Spleen (tissue), 11 donors: Measurements from ENCODE around the gene DUSP5. TPM values are rescaled to one million over a fixed set of nuclear protein-coding genes. Genes with fewer than 3 reads are reported as not detected.
"Not testable (repeated sequence)": the region's sequence is repeated elsewhere in the genome, so short reads cannot be mapped to it uniquely, and the experiment has no call there.

Experiments used
- DNase-seq: peaks from one replicate; pipeline ENCODE4 v3.0.0-alpha.2; 2020
- H3K27ac ChIP-seq, 8 donors: fragments of 200-600 bp; sonication (generic) in 7 of 8; 1 replicate in 4 of 8; 2 replicates in 4 of 8; pipeline versions ENCODE4 v1.5.0 to v1.8.0; 2016 to 2021; ENCODE audit warnings: inconsistent platforms in 4 of 8, mild to moderate bottlenecking in 4 of 8, moderate library complexity in 1 of 8
- H3K27me3 ChIP-seq, 7 donors: fragments of 200-600 bp; sonication (generic) in 6 of 7; replicated peaks in 1 of 7; 1 replicate in 4 of 7; 2 replicates in 3 of 7; pipeline versions ENCODE4 v1.5.0 to v1.8.0; 2016 to 2021; ENCODE audit warnings: inconsistent platforms in 3 of 7, mild to moderate bottlenecking in 1 of 7
- H3K36me3 ChIP-seq, 6 donors: fragments of 200-600 bp; sonication (generic) in 5 of 6; 1 replicate in 4 of 6; 2 replicates in 2 of 6; pipeline versions ENCODE4 v1.5.0 to v1.8.0; 2016 to 2021; ENCODE audit warnings: inconsistent platforms in 2 of 6
- H3K4me1 ChIP-seq, 6 donors: fragments of 200-600 bp; sonication (generic) in 5 of 6; 1 replicate in 3 of 6; 2 replicates in 3 of 6; pipeline versions ENCODE4 v1.5.0 to v1.8.0; 2016 to 2021; ENCODE audit warnings: inconsistent platforms in 3 of 6
- H3K4me3 ChIP-seq, 8 donors: fragments of 200-600 bp; sonication (generic) in 7 of 8; 1 replicate in 4 of 8; 2 replicates in 4 of 8; pipeline versions ENCODE4 v1.5.0 to v1.8.0; 2016 to 2021; ENCODE audit warnings: inconsistent platforms in 4 of 8, mild to moderate bottlenecking in 4 of 8, moderate library complexity in 2 of 8
- H3K9me3 ChIP-seq, 8 donors: fragments of 200-600 bp; sonication (generic) in 7 of 8; 1 replicate in 4 of 8; 2 replicates in 4 of 8; pipeline versions ENCODE4 v1.5.0 to v1.8.0; 2016 to 2021; ENCODE audit warnings: inconsistent platforms in 4 of 8
- CTCF ChIP-seq, 11 experiments: fragments of 200-600 bp in 7 of 11; fragments of 450-650 bp in 4 of 11; sonication (generic) in 4 of 11; IDR thresholded peaks in 8 of 11; conservative IDR thresholded peaks in 3 of 11; 1 replicate in 7 of 11; 2 replicates in 4 of 11; pipeline versions ENCODE4 v1.4.0 to v1.8.0; 2016 to 2021; ENCODE audit warnings: antibody characterized with exemption in 11 of 11, inconsistent platforms in 4 of 11, mild to moderate bottlenecking in 1 of 11
- POLR2A ChIP-seq, 3 donors: fragments of 450-650 bp; IDR thresholded peaks; one replicate each; pipeline ENCODE4 v1.5.1; 2017; ENCODE audit warnings: antibody characterized with exemption in 3 of 3, mild to moderate bottlenecking in 1 of 3
- POLR2AphosphoS5 ChIP-seq, 3 donors: sonication (generic); formaldehyde crosslinking; IDR thresholded peaks; one replicate each; pipeline ENCODE4 v1.5.1; 2017; ENCODE audit warnings: antibody characterized with exemption in 3 of 3
- WGBS, 5 donors: extraction: QIAGEN DNeasy Blood & Tissue Kit in 3 of 5; methylation state at CpG; one replicate each; pipeline versions ENCODE4 v1.1.5 to v1.1.7; 2013 to 2018; 5-methylcytosine and 5-hydroxymethylcytosine counted together
- intact Hi-C: fragments of 100-400 bp; cut with DNase I; formaldehyde crosslinking; loops from one replicate; pipeline ENCODE4 v1.15.0; 2023; ENCODE audit warnings: low total_unique reads
- polyA plus RNA-seq, 3 donors: library from polyadenylated mRNA; stranded (reverse); fragments of 200-250 nt; gene quantifications; one replicate each; pipeline ENCODE4 v1.2.1, GENCODE V29; 2013
- total RNA-seq, 7 donors: library from RNA; depleted of rRNA in 3 of 7; stranded (reverse); fragments of >200 nt in 3 of 7; fragmentation: NEBNext Ultra II Directional in 4 of 7; extraction: Animal tissue kit (Norgen Biotek cat#: 25700) in 4 of 7; gene quantifications; one replicate each; pipeline versions ENCODE4 v1.1.0 to v1.2.1, GENCODE V29; 2016 to 2021
- donor health status: healthy with polysubstance abuse.
- donor health status: DM: no; HTN: no; CAD: no; lungs with moderate emphysema.
- donor health status: DM: no; HTN: no; CAD: no.
- donor health status: Bipolar disorder and iron deficiency.
- donor health status: healthy.
- donor health status: DM: no; HTN: no; CAD: no.
- donor health status: DM: yes; HTN: yes; CAD: no.

Gene DUSP5
- total and polyA plus RNA-seq, 10 donors: 9.7 to 71.8 (median 30.6) TPM

GRCh38 chr10:110530131-110530831 lies 32.6 kb downstream of the DUSP5 start:
- Histone ChIP-seq H3K4me1 (peaks cover 5 to 51% (median 30%) of the 10 kb centered on the region in 6 donors), H3K9me3 (no peaks in the 10 kb centered on the region), H3K4me3 (peak overlapping the region in 2 of 8 donors; percentile 12 to 53), H3K27ac (peak overlapping the region in 6 of 8 donors; percentile 3 to 66 (median 57)), H3K36me3 (no peaks in the 10 kb centered on the region), H3K27me3 (peaks cover 0 to 15% (median 0%) of the 10 kb centered on the region in 7 donors)
- DNase-seq: peak; percentile 76
- intact Hi-C loops: no loop called here
- TF ChIP-seq POLR2AphosphoS5 (IDR thresholded peaks at IDR 0.05): peak in 1 of 3 donors; percentile 71
- TF ChIP-seq POLR2A (IDR thresholded peaks at IDR 0.05): no peak
- no peak for TF ChIP-seq CTCF (IDR thresholded peaks at IDR 0.05 in 8 of 11, conservative IDR thresholded peaks at IDR 0.05 in 3 of 11)
- WGBS, 5 donors: 16 to 34% (median 31%) methylated on average over 21 to 35 of the region's 35 CpGs

GRCh38 chr10:110531687-110532086 lies 34.0 kb downstream of the DUSP5 start:
- no peaks in the 10 kb centered on the region for H3K36me3 ChIP-seq
- peaks cover 12 to 65% (median 44%) of the 10 kb centered on the region in 6 donors for H3K4me1 ChIP-seq
- peaks cover 0 to 15% (median 0%) of the 10 kb centered on the region in 7 donors for H3K27me3 ChIP-seq
- WGBS, 5 donors: 71 to 90% (median 74%) methylated on average over 2 of the region's 2 CpGs
- intact Hi-C loops: no loop called here
- H3K27ac ChIP-seq: no peak overlapping the region
- no peak overlapping the region for H3K4me3 ChIP-seq
- DNase-seq: no peak
- no peaks in the 10 kb centered on the region for H3K9me3 ChIP-seq
- TF ChIP-seq CTCF (IDR thresholded peaks at IDR 0.05 in 8 of 11, conservative IDR thresholded peaks at IDR 0.05 in 3 of 11) (no peak), POLR2AphosphoS5 (IDR thresholded peaks at IDR 0.05) (no peak), POLR2A (IDR thresholded peaks at IDR 0.05) (no peak)

GRCh38 chr10:110532628-110533027 lies 34.9 kb downstream of the DUSP5 start:
- intact Hi-C loops: not testable (repeated sequence)
- WGBS, 5 donors: 61 to 86% (median 70%) methylated on average over 4 of the region's 4 CpGs

GRCh38 chr10:110533149-110533548 lies 35.4 kb downstream of the DUSP5 start:
- Histone ChIP-seq H3K9me3 (no peaks in the 10 kb centered on the region), H3K4me3 (no peak overlapping the region), H3K27me3 (peaks cover 0 to 15% (median 0%) of the 10 kb centered on the region in 7 donors), H3K27ac (no peak overlapping the region), H3K36me3 (no peaks in the 10 kb centered on the region), H3K4me1 (peaks cover 10 to 71% (median 45%) of the 10 kb centered on the region in 6 donors)
- intact Hi-C loops: no loop called here
- 8 to 17% (median 10%) methylated on average over 3 of the region's 3 CpGs for WGBS, 5 donors
- no peak for DNase-seq
- TF ChIP-seq POLR2A (IDR thresholded peaks at IDR 0.05): no peak
- no peak for TF ChIP-seq POLR2AphosphoS5 (IDR thresholded peaks at IDR 0.05)
- no peak for TF ChIP-seq CTCF (IDR thresholded peaks at IDR 0.05 in 8 of 11, conservative IDR thresholded peaks at IDR 0.05 in 3 of 11)

More at GRCh38 chr10:110532628-110533027, 34.9 kb downstream of the DUSP5 start:
- not testable (repeated sequence) for H3K9me3 ChIP-seq, H3K36me3 ChIP-seq, H3K4me3 ChIP-seq, DNase-seq, H3K27ac ChIP-seq
- peaks cover 0 to 15% (median 0%) of the 10 kb centered on the region in 7 donors for H3K27me3 ChIP-seq
- peaks cover 12 to 74% (median 47%) of the 10 kb centered on the region in 6 donors for H3K4me1 ChIP-seq
